KG1 (cell line): Measurements from ENCODE around the gene PIGQ.
A peak's percentile ranks its signal among the peaks of the same experiment; 100 is the strongest.

ENCODE experiments used
- DNase-seq: peaks from one replicate; lab custom pipeline; 2025; lab: John Stamatoyannopoulos, UW

Gene PIGQ

DNA sequence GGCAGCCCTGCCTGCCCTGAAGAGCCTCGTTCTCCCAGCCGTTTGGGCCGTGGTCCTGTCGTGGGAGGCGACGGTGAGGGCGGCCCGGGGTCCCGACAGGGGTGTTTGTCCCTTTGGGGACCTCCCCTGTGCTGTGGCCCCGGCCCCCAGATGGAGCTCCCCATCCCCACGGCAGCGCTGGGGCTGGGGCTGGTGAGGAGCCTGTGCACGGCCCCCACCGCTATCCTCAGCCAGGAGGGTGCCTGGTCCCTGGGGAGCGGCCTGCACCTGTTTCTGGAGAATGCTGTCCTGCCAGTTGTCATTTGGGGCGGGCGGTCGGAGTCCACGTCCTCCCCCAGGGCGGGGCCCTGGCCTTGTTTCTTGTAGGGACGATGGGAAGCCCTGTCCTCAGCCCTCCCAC, 35.6 kb upstream of the PIGQ start:
- DNase-seq: no peak

DNA sequence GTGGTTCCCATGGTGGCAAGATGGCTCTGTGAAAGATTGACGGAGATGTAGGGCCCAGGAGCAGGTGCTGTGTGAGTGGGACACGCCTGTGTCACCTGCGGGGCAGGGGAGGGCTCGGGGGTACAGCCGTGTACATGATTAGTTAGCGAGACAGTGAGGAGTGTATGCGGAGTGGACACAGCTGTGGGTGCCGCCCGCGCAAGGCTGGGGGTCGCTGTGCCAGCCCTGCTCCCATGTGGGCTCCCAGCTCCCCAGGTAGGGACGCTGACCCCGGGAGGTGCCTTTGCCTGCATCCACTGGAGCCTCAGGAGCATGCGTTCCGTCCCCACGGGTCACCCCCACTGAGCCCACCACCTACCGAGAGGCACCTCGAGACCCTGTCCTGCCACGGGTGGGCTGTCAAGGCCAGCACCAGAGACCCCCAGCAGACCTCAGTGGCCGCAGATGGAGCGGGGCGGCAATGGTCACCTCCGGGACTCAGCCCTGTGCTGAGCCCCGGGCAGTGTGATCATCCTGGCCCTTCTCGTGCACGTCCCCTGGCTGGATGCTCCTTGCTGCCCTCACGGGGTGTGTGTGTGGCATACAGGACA, 34.8 kb upstream of the PIGQ start:
- no peak for DNase-seq

DNA sequence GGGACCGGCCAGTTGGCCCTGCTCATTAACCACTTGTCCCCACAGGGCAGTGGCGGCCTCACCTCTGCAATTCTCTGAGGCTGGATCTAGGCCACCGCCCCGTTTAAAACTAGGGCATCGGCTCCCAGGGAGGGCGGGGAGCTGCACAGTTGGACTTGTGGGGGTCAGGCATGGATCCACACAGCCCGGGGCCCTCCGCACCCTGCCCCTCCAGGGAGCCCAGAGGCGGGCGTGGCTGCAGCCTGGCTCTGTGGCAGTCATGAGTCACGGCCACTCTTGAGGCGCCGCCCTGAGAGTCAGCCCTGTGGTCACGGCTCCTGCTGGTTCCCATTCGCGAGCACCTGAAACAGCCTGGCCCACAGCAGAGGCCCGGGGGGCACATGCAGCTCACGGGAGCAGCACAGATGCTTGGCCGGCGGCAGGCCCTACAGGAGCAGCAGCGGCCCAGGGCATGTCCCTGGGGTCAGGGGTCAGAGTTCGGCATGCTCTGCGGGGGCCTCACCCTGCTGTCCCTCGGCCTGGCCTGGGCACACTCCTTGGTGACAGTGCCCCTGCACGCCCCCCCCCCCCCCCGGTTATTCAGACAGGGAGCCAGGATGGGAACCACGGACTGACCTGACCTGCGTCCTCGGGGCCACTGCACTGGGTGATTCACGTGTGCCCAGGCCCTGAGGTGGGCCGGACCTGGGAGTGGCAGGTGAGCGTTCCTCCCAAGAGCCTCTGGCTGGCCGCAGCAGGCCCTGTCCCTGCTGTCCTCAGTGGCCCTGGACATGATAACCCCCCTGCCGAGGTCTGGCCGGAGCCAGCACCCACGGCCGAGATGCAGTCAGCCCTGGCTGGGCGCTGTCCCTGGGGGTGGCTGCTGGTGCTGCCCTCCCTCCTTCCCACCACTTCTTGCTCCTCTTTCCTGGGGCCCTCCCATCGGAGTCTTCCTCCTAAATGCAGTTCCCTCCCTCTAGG, 34.0 kb upstream of the PIGQ start:
- no peak for DNase-seq

DNA sequence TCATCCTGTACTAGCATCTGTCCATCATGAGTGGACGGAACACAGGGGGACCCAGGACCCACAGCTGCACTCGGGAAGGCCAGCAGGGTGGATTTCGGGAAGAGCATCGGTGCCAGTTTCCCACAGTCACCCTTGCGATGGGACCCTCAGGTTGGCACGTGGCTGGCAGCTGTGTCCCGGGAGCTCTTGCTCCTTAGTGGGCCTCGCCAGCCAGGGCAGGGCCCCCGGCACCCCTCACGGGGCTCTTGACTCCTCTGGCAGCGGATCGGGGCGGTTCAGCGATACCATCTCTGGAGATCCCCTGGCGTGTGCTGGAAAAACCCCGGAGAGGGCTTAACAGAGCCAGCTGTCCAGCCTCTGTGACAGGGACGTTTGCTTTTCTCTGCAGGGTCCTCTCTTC, 33.0 kb upstream of the PIGQ start:
- DNase-seq: no peak

DNA sequence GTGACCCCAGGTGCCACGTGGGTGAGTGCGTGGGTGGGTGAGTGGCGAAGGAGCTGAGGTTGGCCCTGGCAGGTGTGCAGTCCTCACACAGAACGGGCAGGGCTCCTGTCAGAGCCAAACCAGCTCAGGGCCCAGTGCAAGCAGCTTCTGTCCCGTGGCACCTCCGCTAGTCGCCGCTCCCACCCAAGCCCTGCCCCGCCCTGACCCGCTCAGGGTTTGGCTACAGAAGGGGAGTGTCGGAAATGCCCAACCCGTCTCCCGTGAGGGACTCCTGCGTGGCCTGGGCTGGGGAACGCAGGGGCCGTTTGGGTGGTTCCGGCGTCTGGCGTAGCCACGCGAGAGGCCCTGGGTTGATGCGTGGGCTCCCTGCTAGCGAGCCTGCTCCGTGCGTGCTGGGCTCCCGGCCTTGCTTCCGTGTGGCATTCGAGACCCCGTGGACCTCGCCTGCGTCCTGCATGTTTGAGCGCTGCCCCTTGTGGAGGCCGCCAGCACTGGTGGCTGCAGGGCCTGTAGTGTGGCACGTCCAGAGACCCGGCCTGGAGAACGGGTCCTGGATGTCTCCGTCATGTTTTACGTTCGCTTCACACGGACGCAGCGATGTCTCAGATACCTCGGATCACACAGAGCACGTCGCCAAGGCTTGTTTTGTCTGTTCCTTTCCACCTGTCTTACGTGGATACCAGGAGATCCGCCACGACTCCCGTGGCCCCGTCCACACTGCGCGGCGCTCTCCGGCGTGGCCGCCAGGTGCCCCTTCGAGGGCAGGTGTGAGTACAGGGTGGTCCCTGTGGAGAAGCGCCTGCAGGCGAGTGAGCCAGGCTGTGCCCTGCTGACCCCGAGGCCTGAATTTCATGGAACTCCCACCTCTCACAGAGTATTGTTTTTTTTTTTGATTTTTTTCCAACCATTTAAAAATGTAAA, 32.1 kb upstream of the PIGQ start:
- no peak for DNase-seq

DNA sequence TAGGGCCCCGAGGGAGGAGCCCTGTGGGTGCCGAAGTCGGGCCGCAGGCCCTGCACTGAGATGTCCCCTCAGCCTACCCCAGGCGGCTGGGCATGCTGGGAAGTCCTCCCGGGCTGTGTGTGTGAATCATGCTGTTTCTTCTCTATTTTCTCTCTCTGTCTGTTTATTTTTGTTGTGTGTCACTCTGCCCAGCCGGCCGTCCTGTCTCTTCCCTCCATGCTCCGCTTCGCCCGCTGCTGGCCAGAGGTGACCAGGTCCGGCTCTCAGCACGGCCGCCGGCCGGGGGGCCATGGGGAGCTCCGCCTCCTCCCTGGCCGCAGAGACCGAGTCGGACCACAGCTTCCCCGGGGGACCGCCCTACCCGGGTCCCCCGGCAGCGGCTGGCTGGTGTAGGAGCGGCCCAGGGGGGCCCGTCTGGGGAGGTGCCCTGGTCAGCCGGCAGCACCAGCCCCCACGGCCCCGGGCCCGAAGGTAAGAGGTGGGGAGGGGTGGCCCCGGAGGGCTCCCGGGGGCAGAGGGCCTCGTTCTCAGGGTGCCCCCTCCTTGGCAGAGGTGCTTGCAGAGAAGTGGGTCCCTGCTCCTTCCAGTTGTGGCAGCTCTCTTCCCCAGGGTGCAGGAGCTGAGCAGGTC, 29.8 kb upstream of the PIGQ start:
- DNase-seq: no peak

DNA sequence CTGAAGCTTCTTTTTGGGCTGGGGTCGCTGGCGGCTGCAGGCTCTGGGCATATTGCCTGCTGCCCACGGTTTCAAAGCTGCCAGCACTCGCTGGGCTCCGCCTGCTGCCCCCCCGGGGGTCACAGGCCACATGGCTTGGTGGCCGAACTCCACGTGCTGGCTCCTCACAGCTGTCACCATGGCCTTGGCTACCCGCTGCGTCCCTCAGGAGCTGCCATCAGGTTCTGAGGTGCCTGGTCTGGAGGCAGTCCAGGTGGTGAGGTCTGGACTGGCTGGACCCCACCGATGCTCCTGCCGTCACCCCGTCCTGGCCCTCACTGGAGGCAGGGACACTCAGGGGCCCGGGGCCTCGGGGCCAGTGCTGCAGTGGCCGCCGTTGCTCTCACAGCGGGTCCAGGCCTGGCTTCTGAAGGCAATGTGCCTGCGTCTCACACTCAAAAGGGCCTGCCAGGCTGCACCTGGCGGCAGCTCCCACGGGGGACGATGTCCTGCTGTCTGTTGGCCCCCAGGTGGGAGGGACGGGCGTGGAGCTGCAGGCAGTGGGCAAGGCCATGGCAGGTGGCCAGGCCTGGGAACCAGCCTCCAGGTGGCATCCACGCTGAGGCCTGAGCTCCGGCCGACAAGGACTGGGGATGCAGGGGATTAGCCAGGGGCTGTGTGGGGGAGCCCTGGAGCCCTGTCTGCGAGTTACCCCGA, 29.0 kb upstream of the PIGQ start:
- DNase-seq: no peak

DNA sequence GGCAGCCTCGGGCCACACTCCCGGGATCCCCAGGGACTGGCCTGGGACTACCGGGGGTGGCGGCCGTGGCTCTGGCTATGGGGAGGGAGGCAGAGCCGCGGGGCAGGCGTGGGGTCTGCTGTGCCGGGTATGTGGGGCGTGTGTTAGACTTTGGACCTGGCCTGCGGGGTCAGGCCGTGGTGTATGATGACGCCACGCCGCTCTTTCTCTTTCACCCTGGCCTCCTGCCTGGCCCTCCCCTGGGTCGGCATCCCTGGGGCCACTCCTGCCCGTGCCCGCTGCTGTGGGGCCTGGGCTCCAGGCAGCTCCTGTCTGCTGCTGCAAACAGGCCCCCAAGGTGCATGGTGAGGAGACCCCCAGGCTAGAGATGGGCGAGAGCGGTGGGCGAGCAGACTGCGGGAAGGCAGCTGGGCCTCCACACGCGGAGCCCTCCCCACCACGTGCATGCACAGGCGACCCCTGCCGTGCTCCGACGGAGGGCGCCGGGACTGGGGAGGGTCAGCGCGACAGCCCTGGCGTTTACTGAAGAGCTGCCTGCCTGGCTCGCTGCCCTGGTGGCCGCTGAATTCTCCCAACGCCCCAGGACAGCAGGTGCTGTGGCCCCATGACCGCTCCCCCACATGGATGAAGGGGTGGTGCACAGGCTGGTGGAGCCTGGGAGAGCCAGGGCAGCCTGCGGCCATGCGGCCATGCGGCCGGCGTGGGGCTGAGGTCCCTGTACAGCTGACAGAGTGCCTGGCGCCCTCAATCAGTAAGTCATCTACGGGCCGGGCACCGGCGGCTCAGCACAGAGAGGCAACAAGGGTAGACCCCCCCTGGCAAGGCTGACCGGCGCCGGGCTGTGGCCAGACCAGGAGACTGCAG, 26.2 kb upstream of the PIGQ start:
- DNase-seq: no peak

DNA sequence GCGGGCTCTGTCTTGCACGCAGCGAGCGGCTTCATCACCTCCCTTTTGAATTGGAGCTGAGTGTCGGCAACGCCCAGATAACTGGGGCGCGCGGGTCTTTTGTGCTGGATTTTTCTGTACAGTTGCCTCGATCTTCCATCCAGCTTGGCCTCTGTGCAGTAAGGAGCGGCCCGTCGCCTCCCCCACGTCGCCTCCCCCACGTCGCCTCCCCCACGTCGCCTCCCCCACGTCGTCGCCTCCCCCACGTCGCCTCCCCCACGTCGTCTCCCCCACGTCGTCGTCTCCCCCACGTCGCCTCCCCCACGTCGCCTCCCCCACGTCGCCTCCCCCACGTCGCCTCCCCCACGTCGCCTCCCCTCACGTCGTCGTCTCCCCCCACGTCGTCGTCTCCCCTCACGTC, 25.3 kb upstream of the PIGQ start:
- no peak for DNase-seq

DNA sequence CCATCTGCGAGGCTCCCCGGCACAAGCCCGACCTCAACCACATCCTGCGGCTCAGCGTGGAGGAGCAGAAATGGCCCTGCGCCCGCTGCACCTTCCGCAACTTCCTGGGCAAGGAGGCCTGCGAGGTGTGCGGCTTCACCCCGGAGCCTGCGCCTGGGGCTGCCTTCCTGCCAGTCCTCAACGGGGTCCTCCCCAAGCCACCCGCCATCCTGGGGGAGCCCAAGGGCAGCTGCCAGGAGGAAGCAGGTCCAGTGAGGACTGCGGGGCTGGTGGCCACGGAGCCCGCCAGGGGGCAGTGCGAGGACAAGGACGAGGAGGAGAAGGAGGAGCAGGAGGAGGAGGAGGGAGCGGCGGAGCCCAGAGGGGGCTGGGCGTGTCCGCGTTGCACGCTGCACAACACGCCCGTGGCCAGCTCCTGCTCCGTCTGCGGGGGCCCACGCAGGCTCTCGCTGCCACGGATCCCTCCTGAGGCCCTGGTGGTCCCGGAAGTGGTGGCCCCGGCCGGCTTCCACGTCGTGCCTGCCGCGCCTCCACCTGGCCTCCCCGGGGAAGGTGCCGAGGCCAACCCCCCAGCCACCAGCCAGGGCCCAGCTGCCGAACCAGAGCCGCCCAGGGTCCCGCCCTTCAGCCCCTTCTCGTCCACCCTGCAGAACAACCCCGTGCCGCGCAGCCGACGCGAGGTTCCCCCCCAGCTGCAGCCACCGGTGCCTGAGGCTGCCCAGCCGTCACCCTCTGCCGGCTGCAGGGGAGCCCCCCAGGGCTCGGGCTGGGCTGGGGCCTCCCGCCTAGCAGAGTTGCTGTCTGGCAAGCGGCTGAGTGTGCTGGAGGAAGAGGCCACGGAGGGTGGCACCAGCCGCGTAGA, 22.6 kb upstream of the PIGQ start:
- DNase-seq: peak; percentile 41

DNA sequence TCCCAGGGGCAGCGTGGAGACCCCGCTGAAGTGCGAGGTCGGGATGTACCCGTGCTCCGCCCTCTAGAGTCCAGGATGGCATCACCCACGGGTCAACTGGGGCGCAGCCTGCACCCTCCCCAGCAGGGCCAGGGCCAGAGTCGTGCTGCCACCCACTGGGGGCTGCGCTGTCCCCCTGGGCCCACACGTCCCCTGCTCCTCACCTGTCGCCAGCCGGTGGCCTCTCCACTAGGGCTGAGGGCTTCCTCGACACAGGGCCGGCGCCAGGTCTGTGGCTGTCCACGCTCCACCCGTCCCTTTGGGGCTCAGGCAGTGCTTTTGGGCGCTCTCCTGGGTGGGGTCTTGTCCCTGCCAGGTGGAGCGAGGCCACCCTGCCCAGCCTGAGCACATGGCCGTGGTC, 21.2 kb upstream of the PIGQ start:
- DNase-seq: no peak

DNA sequence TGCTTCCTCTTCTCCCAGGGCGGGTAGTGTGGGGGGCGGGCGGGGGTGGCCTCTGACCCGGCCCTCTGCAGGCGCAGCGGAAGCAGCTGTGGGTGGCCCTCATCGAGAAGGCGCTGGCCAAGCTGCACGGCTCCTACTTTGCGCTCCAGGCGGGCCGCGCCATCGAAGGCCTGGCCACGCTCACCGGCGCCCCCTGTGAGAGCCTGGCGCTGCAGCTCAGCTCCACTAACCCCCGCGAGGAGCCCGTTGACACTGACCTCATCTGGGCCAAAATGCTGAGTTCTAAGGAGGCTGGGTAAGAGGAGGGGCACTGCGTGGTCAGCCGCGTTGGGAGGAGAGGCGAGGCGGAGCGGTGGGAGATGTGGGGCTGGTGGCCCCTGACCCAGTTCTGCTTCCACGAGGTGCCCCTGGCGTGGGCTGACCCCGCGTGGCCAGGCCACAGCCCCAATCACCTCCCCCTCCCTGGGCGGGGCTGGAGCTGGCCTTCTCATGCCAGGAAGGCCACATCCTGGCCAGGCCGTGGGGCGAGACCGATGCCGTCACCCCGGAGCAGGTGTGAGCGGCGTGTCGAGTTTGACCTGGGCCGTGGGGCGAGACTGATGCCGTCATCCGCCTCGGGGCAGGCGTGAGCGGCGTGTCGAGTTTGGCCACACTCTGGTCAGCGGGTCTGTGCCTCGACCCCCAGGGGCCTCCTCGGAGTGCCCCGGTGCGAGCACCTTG, 20.1 kb upstream of the PIGQ start:
- DNase-seq: no peak

DNA sequence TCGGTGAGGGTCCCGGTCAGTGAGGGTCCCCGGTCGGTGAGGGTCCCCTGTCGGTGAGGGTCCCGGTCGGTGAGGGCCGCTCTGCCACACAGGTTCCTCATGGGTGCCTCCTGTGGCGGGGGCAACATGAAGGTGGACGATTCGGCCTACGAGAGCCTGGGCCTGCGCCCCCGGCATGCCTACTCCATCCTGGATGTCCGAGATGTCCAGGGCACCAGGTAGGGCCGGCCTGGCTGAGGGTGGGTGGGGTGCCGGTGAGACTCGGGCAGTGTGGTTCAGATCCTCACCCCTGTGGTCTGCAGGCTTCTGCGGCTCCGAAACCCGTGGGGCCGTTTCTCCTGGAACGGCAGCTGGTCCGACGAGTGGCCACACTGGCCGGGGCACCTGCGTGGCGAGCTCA, 18.6 kb upstream of the PIGQ start:
- no peak for DNase-seq

DNA sequence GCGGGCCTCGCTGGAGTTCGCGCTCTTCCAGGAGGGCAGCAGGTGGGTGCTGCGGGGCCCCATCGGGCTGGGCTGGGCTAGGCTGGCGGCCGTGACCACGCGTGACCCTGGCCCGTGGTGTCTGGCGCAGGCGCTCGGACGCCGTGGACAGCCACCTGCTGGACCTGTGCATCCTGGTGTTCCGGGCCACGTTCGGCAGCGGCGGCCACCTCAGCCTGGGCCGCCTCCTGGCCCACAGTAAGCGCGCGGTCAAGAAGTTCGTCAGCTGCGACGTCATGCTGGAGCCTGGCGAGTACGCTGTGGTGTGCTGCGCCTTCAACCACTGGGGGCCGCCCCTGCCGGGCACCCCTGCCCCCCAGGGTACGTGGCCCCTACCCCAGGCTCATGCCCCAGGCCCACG, 17.6 kb upstream of the PIGQ start:
- no peak for DNase-seq

DNA sequence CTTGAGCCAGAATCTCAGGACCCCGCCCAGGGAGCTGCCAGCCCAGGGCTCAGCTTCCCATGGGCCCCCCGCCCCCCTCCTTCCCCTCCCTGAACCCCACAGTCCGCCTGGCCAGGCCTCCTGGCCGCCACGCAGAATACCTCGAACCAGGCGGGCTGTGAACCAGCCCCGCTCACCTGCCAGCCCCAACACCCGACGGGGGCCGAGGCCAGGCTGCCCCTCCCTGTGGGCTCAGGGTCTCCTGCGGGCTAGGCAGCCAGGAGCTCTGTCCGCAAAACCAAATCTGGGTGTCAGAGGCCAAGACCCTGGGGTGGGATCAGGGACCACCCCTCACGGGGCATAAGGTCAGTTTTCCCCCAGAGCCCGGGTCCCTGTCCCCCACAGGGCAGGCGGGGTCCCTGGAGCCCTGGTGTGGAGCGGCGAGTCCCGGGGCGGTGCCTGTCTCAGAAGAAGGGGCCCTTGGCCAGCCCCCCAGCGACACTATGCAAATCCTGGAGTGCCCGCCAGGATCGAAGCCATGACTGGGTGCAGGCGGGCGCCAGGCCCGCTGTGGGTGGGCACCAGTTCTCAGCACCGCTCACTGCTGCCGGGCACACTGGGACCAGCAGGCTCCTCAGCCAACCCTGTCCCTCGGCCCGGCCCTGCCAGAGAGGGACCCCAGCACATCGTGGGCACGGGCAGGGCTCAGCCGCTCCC, 16.0 kb upstream of the PIGQ start:
- no peak for DNase-seq

DNA sequence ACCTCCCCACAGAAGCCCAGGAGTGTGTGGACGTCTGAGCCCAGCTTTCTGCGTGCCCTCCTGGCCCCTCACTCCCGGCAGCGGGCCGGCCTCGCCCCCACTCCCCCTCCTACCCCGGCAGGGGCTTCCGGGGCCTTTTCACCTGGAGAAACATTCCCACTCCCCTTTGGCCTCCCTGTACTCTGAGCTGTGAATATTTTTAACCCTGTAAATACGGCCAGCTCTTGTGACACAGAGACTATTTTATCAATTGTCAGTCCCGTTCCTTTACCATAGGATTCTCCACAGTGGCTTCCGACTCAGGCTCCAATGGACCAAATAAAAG, 15.5 kb upstream of the PIGQ start:
- no peak for DNase-seq

DNA sequence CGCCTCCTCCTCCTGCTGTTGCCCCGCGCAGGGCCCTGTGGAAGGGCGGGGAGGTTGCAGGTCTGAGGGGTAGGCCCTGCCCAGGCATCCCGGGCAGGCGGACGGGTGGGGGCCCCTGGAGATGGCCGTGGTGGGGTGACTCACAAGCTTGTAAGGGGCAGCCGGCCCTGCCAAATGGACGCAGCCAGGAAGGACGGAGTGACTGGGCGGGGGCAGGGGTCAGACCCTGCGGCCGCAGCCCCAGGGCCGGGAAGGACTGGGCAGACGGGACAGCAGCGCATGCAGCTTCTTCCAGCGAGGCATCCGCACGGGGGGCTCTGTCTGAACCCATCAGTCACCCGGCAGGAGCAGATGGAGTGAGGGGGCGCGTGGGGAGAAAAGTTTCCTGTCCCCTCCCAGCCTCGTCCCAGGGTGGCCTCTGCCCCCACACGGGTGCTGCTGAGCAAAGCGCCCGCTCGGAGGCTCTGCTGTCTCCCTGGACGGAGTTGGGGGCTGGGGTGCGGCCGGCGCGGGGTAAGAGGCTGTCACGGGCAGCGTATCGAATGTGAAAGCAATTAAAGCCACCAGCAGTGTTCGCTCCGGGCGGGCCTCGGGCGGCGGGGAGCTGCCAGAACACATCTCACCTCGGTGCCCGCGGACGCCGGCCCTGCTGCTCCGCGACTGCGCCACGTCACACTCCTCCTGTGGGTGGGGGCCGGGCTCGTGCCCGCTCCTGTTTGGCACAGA, 15.0 kb upstream of the PIGQ start:
- no peak for DNase-seq
